Measurements from ENCODE around the gene AUTS2.

Gene AUTS2

DNA sequence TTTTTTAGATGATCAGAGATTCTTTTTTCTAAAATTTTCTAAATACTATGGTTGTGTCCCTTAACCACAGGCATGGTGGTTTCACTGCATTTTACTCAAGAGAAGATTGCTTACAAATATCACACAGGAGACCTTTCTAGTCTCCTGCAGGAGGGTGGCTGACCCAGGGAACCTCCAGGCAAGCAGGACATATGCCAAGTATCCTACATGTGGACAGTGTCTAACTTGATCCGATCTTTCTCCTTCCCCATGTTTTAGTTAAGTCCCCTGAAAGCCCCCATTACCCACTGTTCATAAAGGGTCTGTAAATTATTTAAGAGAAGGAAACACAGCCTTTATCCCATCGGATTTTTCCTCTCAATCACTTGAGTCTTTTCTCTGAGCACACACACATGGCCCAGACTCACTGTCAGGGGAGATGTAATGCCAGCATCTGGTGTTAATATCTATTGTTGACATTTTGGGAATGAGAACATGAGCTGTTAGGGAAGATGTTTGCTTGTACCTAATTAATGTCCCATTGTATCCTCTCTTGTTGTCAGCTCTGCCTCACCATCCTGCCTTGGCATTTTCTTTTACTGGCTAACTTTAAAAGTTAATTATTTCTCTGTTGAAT lies 755.2 kb downstream of the AUTS2 start:
- no peak for TF ChIP-seq CTCF (IDR thresholded peaks at IDR 0.05; ENCODE audit: low read depth, low read length)
- Histone ChIP-seq H3K27me3 (ENCODE audit: insufficient read depth, low read depth, severe bottlenecking) (no peaks in the 10 kb centered on the region), H3K27ac (peak overlapping the region; percentile 32; the same call in 1 of the 2 replicates), H3K9me3 (ENCODE audit: severe bottlenecking) (no peaks in the 10 kb centered on the region), H3K4me3 (ENCODE audit: low read depth, low read length) (no peak overlapping the region), H3K36me3 (no peaks in the 10 kb centered on the region)
- no peak for DNase-seq

DNA sequence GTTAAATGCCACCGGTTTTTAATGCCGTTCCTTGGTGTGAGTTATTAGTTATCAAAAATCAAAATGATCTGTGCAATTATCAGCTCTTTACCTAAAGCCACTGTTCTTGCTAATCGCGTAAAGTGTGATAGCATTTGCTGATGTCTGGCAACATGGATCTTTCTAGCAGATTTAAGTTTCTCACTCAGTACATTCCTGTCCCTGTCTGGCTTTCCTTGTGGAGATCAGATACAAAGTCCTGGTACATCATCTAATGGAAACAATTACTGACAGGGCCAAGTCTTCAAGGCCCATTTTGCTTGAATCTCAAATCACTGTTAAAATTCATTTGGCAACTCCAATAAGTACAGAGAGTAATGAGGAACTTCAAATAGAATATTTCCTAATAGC lies 755.7 kb downstream of the AUTS2 start:
- Histone ChIP-seq H3K36me3 (no peaks in the 10 kb centered on the region), H3K27me3 (ENCODE audit: insufficient read depth, low read depth, severe bottlenecking) (no peaks in the 10 kb centered on the region), H3K4me3 (ENCODE audit: low read depth, low read length) (no peak overlapping the region), H3K9me3 (ENCODE audit: severe bottlenecking) (no peaks in the 10 kb centered on the region), H3K27ac (peak overlapping the region; percentile 32)
- DNase-seq, result no peak
- no peak for TF ChIP-seq CTCF (IDR thresholded peaks at IDR 0.05; ENCODE audit: low read depth, low read length)

GRCh38 chr7:70354409-70355169 lies 756.3 kb downstream of the AUTS2 start:
- Histone ChIP-seq H3K36me3 (no peaks in the 10 kb centered on the region), H3K27me3 (ENCODE audit: insufficient read depth, low read depth, severe bottlenecking) (no peaks in the 10 kb centered on the region), H3K4me3 (ENCODE audit: low read depth, low read length) (peak overlapping the region; percentile 30), H3K27ac (peak overlapping the region; percentile 63), H3K9me3 (ENCODE audit: severe bottlenecking) (no peaks in the 10 kb centered on the region)
- TF ChIP-seq CTCF (IDR thresholded peaks at IDR 0.05; ENCODE audit: low read depth, low read length), result no peak
- DNase-seq, result peak; percentile 64

DNA sequence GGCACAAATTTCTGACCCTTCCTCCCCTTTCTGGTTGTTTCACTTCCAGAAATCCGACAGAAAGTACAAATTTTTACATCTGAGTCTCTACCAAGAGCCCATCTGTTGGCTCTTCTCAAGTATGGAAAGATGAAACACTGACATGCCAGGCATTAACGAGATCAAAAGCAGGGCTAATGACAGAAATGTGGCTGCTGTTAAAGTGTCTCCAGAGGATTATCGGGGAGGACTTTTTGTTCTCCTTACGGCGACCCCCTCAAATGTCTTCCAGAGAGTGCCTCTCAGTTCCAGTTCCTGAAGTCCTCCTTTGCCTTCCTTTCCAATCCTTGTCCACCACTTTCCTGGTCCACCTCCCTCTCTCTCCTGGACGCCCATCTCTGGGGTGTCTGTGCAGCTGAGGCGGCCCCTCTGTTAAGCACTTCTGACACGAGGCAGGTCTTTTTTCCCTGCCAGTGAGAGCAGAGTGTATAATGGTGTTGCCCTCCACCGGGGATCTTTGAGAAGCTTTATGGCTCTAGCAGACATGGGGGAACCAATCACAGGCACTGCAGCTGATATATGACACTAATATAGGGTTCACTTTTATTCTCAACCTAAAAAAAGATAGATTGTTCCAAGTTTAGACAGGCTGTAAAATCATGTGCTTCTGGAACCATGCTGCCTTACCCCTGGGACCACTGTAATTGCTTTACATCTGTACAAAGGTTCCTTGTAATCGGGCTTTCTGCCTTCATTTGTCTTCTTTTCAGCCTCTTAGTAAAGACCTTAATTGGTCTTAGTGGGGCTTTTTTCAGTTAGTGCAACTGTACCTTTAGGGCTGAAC lies 757.1 kb downstream of the AUTS2 start:
- no peaks in the 10 kb centered on the region for H3K27me3 ChIP-seq (ENCODE audit: insufficient read depth, low read depth, severe bottlenecking)
- H3K9me3 ChIP-seq (ENCODE audit: severe bottlenecking), result no peaks in the 10 kb centered on the region
- TF ChIP-seq CTCF (IDR thresholded peaks at IDR 0.05; ENCODE audit: low read depth, low read length), result no peak
- peak; percentile 48 for DNase-seq
- no peaks in the 10 kb centered on the region for H3K36me3 ChIP-seq
- peak overlapping the region; percentile 63 for H3K27ac ChIP-seq
- peak overlapping the region; percentile 30 for H3K4me3 ChIP-seq (ENCODE audit: low read depth, low read length)

GRCh38 chr7:70356085-70356786 lies 758.0 kb downstream of the AUTS2 start:
- Histone ChIP-seq H3K27ac (peak overlapping the region; percentile 63), H3K36me3 (no peaks in the 10 kb centered on the region), H3K27me3 (ENCODE audit: insufficient read depth, low read depth, severe bottlenecking) (no peaks in the 10 kb centered on the region), H3K9me3 (ENCODE audit: severe bottlenecking) (no peaks in the 10 kb centered on the region), H3K4me3 (ENCODE audit: low read depth, low read length) (no peak overlapping the region)
- no peak for TF ChIP-seq CTCF (IDR thresholded peaks at IDR 0.05; ENCODE audit: low read depth, low read length)
- no peak for DNase-seq
